ENCODE results near the gene PKD2L2. TPM values are rescaled to one million over a fixed set of nuclear protein-coding genes. Genes with fewer than 3 reads are reported as not detected.
"Not testable (repeated sequence)": the region's sequence is repeated elsewhere in the genome, so short reads cannot be mapped to it uniquely, and the experiment has no call there.

The PKD2L2 gene
- total RNA-seq, 1 donor from 2014 or later = not detected

DNA sequence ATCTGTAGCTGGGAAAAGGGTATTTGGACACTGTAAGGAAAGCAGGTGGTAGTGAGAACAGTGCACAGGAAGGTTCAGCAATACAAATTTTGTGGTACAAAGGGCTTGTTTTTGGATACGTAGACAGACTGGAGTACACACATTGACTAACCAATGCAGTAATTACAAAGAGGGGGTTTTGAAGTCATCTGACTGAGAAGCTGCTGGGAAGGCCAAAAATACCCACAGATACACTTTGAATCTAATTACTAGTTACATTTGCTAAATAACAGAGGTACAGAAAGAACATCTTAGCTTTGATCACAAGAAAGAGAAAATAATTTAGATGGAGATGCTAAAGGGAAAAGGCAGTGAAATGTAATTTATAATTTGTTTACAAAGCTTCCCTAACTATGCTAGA lies 45.9 kb downstream of the PKD2L2 start:
- TF ChIP-seq, protein P1, sequence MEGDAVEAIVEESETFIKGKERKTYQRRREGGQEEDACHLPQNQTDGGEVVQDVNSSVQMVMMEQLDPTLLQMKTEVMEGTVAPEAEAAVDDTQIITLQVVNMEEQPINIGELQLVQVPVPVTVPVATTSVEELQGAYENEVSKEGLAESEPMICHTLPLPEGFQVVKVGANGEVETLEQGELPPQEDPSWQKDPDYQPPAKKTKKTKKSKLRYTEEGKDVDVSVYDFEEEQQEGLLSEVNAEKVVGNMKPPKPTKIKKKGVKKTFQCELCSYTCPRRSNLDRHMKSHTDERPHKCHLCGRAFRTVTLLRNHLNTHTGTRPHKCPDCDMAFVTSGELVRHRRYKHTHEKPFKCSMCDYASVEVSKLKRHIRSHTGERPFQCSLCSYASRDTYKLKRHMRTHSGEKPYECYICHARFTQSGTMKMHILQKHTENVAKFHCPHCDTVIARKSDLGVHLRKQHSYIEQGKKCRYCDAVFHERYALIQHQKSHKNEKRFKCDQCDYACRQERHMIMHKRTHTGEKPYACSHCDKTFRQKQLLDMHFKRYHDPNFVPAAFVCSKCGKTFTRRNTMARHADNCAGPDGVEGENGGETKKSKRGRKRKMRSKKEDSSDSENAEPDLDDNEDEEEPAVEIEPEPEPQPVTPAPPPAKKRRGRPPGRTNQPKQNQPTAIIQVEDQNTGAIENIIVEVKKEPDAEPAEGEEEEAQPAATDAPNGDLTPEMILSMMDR (IDR thresholded peaks at IDR 0.05; ENCODE audit: insufficient read depth, low read length, poor library complexity, severe bottlenecking) = no peak
- Histone ChIP-seq H3K36me3 (ENCODE audit: control insufficient read depth, insufficient read depth, low read length) (no peaks in the 10 kb centered on the region), H3K27me3 (ENCODE audit: control insufficient read depth, insufficient read depth, low read length) (no peaks in the 10 kb centered on the region), H3K4me3 (ENCODE audit: low read depth, low read length) (no peak overlapping the region)
- DNase-seq (ENCODE audit: low read depth) = no peak

DNA sequence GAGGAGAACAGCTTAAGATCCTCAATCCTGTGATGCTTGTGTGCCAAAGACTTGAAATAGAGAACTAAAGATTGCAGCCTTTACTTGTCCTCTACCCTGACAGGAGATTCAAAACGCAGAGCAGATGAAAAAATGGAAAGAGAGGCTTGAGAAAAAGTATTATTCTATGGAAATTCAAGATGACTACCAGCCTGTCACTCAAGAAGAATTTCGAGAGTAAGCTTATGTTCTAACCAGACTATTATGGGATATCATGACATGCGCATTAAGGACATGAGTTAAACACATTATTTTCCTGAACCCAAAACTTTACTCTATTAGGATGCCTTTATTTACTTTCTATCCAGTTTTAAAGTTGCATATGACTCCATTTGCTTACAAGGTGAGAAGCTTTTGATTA lies 46.4 kb downstream of the PKD2L2 start:
- H3K27me3 ChIP-seq (ENCODE audit: control insufficient read depth, insufficient read depth, low read length) = no peaks in the 10 kb centered on the region
- H3K4me3 ChIP-seq (ENCODE audit: low read depth, low read length) = no peak overlapping the region
- no peaks in the 10 kb centered on the region for H3K36me3 ChIP-seq (ENCODE audit: control insufficient read depth, insufficient read depth, low read length)
- TF ChIP-seq, protein P1 (IDR thresholded peaks at IDR 0.05; ENCODE audit: insufficient read depth, low read length, poor library complexity, severe bottlenecking) = no peak
- DNase-seq (ENCODE audit: low read depth) = no peak

DNA sequence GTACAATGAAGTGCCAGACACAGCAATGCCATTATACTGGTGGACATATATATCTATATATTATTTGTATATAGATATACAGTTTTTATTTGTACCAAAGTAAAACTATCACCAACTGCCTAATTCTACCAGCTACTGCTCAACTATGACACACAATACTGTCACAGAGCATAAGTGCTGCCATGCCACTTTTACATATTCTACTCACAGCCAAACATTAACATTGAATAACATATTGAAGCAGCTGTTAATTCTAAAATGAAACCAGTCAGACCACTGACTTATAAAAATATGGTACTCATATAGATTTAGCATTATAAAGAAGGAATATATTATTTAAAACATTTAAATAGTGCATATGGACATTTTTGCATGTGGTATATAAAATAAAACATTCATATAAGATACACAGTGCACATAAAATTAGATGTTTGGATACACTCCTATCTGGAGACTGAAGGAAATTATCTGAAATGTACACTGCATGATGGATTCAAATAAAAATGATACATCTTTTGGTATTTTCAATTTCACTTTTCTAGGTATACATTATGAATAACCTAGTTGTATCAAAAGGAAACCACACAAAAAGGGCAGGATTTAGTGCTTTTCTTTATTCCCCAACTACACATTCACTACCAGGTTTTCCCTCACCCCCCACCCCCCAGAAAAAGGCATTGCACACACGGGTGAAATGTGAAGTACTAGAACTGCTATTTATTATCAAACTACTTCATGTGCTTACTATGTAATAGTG lies 48.9 kb downstream of the PKD2L2 start:
- TF ChIP-seq, protein P1 (IDR thresholded peaks at IDR 0.05; ENCODE audit: insufficient read depth, low read length, poor library complexity, severe bottlenecking) = no peak

DNA sequence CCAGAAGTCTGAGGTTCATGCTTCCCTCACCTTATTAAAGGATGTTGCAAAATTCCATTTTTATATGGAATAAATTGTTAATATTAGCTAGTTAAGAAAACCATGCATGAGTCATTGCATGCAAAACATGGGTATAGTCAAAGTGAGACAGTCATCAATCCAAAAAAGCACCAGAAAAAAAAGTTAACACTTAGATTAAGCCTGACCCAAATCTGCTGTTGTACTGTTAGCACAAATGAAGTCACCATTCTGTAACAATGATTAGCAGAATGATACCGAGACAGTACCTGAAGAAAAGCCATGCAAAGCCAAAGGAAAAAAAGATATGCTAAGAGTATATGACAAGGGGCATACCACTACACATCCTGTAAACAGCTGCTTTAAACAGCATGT lies 49.5 kb downstream of the PKD2L2 start:
- Histone ChIP-seq H3K27me3 (ENCODE audit: control insufficient read depth, insufficient read depth, low read length) (no peaks in the 10 kb centered on the region), H3K36me3 (ENCODE audit: control insufficient read depth, insufficient read depth, low read length) (no peaks in the 10 kb centered on the region), H3K4me3 (ENCODE audit: low read depth, low read length) (no peak overlapping the region)
- TF ChIP-seq, protein P1 (IDR thresholded peaks at IDR 0.05; ENCODE audit: insufficient read depth, low read length, poor library complexity, severe bottlenecking) = no peak
- DNase-seq (ENCODE audit: low read depth) = no peak

More for the DNA sequence above, 48.9 kb downstream of the PKD2L2 start:
- DNase-seq (ENCODE audit: low read depth) = no peak
- no peaks in the 10 kb centered on the region for H3K27me3 ChIP-seq (ENCODE audit: control insufficient read depth, insufficient read depth, low read length)
- no peaks in the 10 kb centered on the region for H3K36me3 ChIP-seq (ENCODE audit: control insufficient read depth, insufficient read depth, low read length)
- no peak overlapping the region for H3K4me3 ChIP-seq (ENCODE audit: low read depth, low read length)

DNA sequence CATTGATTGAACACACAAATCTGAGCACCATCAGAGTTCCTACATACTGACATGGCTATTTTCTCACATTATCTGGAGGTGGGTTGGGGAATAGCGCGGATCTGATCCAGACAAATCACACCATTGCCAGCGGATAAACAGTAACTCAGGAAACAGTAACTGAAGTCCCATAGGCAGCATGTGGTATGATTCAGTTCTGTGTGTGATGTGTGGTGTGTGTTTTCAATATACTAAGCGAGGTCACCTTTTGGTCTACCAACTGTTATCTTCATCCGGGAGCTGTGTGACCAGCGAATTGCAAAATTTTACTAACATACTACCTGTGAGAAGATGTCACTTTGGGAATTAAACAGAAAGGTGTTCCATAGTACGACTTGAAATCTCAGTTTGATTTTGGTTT lies 50.1 kb downstream of the PKD2L2 start:
- Histone ChIP-seq H3K36me3 (ENCODE audit: control insufficient read depth, insufficient read depth, low read length) (no peaks in the 10 kb centered on the region), H3K4me3 (ENCODE audit: low read depth, low read length) (no peak overlapping the region), H3K27me3 (ENCODE audit: control insufficient read depth, insufficient read depth, low read length) (no peaks in the 10 kb centered on the region)
- TF ChIP-seq, protein P1 (IDR thresholded peaks at IDR 0.05; ENCODE audit: insufficient read depth, low read length, poor library complexity, severe bottlenecking) = no peak
- DNase-seq (ENCODE audit: low read depth) = no peak

DNA sequence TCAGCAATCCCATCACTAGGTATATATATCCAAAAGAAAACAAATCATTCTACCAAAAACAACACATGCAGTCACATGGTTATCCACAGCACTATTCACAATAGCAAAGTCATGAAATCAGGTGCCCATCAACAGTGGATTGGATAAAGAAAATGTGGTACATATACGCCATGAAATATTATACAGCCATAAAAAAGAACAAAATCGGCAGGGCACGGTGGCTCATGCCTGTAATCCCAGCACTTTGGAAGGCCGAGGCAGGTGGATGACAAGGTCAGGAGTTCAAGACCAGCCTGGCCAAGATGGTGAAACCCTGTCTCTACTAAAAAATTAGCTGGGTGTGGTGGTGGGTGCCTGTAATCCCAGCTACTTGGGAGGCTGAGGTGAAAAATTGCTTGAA lies 55.0 kb downstream of the PKD2L2 start:
- H3K36me3 ChIP-seq (ENCODE audit: control insufficient read depth, insufficient read depth, low read length); H3K4me3 ChIP-seq (ENCODE audit: low read depth, low read length); H3K27me3 ChIP-seq (ENCODE audit: control insufficient read depth, insufficient read depth, low read length); DNase-seq (ENCODE audit: low read depth): not testable (repeated sequence)
